ENCODE data around the gene CRHR1.

- TF ChIP-seq CTCF (IDR thresholded peaks at IDR 0.05) (no peak), ESRRA (CRISPR knock-in tag; IDR thresholded peaks at IDR 0.05; ENCODE audit: borderline replicate concordance) (no peak), SP1 (CRISPR knock-in tag; conservative IDR thresholded peaks at IDR 0.05) (peak; percentile 41; the same call in 1 of the 2 replicates), CREB1 (CRISPR knock-in tag; IDR thresholded peaks at IDR 0.05) (no peak)
- TF ChIP-seq, protein P1, sequence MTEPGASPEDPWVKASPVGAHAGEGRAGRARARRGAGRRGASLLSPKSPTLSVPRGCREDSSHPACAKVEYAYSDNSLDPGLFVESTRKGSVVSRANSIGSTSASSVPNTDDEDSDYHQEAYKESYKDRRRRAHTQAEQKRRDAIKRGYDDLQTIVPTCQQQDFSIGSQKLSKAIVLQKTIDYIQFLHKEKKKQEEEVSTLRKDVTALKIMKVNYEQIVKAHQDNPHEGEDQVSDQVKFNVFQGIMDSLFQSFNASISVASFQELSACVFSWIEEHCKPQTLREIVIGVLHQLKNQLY (CRISPR knock-in tag; IDR thresholded peaks at IDR 0.05): no peak
- TF ChIP-seq, protein P2, sequence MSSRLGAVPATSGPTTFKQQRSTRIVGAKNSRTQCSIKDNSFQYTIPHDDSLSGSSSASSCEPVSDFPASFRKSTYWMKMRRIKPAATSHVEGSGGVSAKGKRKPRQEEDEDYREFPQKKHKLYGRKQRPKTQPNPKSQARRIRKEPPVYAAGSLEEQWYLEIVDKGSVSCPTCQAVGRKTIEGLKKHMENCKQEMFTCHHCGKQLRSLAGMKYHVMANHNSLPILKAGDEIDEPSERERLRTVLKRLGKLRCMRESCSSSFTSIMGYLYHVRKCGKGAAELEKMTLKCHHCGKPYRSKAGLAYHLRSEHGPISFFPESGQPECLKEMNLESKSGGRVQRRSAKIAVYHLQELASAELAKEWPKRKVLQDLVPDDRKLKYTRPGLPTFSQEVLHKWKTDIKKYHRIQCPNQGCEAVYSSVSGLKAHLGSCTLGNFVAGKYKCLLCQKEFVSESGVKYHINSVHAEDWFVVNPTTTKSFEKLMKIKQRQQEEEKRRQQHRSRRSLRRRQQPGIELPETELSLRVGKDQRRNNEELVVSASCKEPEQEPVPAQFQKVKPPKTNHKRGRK (CRISPR knock-in tag; IDR thresholded peaks at IDR 0.05; ENCODE audit: borderline replicate concordance): no peak
Observed at GRCh38 chr17:45740553-45741330, 43.4 kb upstream of the CRHR1 start.
